Vagina (tissue), 2 donors: Measurements from ENCODE around the gene MYO1D.

Experiments used
- CTCF ChIP-seq, 3 experiments: fragments of 450-650 bp in 2 of 3; fragments of 200-600 bp in 1 of 3; sonication (generic) in 1 of 3; IDR thresholded peaks; one replicate each; pipeline ENCODE4 v1.5.1; 2017 to 2019; ENCODE audit warnings: antibody characterized with exemption in 3 of 3, mild to moderate bottlenecking in 2 of 3, moderate library complexity in 2 of 3
- POLR2A ChIP-seq, 2 donors: fragments of 450-650 bp; IDR thresholded peaks; one replicate each; pipeline ENCODE4 v1.6.1; 2017; ENCODE audit warnings: antibody characterized with exemption in 2 of 2, mild to moderate bottlenecking in 2 of 2, moderate library complexity in 2 of 2

DNA sequence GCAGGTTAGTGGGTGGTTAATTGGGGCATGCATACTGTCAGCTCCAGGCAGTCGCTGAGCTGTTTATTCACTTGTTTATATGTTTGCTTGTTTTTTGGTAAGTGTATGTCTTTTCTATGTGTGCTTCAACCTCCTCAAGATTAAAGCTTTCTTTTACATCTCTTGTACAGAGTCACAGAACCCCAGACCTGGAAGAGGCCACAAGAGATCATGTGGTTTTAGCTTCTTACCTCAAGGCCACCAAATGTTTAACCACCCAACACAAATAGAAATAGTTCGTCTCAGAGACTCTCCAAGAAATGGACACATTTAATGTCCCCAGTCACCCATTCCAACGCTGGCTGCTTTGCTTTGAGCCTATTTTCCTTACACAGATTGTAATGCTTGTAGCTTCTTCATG lies 39.2 kb upstream of the MYO1D start:
- no peak for TF ChIP-seq POLR2A (IDR thresholded peaks at IDR 0.05)
- no peak for TF ChIP-seq CTCF (IDR thresholded peaks at IDR 0.05)
